ENCODE results near the gene SYNJ1. TPM values are rescaled to one million over a fixed set of nuclear protein-coding genes. Genes with fewer than 3 reads are reported as not detected.

Gene SYNJ1
- total and polyA plus RNA-seq, 2 of the 13 experiments (the other 11 are each of a cell fraction or from before 2014, with no cell fraction given), result 2.0 to 2.7 TPM

DNA sequence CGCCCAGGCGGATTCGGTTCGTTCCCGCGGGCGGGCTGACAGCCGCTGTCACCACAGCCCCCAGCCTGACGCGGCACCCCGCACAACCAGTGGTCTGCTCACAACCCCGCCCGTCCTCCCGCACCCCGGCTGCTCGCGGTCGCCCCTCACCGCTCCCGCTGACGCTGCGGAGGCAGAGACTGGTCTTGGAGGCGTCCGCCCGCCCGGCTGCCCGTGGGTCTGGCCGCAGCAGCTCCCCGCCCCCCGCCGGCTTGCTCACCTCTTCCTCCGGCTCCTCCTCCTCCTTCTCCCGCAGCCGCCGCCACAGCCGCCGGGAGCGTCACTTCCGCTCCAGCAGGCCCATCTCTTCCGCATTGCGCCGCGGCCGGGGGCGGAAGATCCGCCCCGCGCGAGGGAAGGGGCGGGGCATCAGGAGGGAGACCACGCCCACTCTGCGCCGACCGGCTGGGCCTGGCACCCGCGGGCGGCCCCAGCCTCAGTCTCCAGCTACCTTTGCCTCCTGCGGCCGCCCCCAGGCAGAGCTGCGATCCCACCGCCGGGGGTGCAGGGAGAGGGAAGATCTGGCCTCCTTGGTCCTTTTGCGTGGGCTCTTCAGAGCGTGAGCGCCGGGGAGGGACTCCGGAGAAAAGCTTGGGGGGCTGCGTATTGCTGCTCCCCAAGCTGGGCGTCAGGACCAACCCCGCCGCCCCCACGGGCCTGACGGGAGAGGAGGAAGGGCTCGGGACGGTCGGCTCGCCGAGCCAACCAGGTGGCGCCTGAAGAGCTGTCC lies at the start of gene SYNJ1 (continued):
- peak; percentile 84 for TF ChIP-seq SAFB2 (CRISPR knock-in tag; IDR thresholded peaks at IDR 0.05; ENCODE audit: borderline replicate concordance, low read depth)
- TF ChIP-seq ATF2 (CRISPR knock-in tag; IDR thresholded peaks at IDR 0.05), result peak; percentile 66
- TF ChIP-seq ESRRA (CRISPR knock-in tag; IDR thresholded peaks at IDR 0.05; ENCODE audit: low read depth), result 0 out of 2 replicates have a peak, but pooled peaks have one; percentile 27
- peak; percentile 96 for TF ChIP-seq ZNF816 (CRISPR knock-in tag; IDR thresholded peaks at IDR 0.05; ENCODE audit: borderline replicate concordance)
- TF ChIP-seq, protein P1, sequence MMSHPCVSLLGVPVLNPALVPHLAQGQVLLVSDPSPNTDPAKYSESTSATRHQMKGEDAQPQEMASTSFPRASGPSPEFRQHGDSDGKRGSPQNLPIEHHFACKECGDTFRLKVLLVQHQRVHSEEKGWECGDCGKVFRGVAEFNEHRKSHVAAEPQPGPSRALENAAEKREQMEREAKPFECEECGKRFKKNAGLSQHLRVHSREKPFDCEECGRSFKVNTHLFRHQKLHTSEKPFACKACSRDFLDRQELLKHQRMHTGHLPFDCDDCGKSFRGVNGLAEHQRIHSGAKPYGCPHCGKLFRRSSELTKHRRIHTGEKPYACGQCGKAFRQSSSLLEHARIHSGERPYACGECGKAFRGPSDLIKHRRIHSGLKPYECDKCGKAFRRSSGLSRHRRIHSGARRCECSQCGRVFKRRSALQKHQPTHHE (CRISPR knock-in tag; IDR thresholded peaks at IDR 0.05; ENCODE audit: borderline replicate concordance), result 0 out of 2 replicates have a peak, but pooled peaks have one; percentile 65
- TF ChIP-seq TAF15 (IDR thresholded peaks at IDR 0.05; ENCODE audit: low read depth, low read length, poor library complexity, severe bottlenecking), result peak; percentile 42
- TF ChIP-seq PAWR (CRISPR knock-in tag; IDR thresholded peaks at IDR 0.05; ENCODE audit: borderline replicate concordance), result no peak
- peak; percentile 89 for TF ChIP-seq ZSCAN9 (CRISPR knock-in tag; IDR thresholded peaks at IDR 0.05; ENCODE audit: borderline replicate concordance)
- TF ChIP-seq BCL3 (CRISPR knock-in tag; IDR thresholded peaks at IDR 0.05), result peak; percentile 80
- peak; percentile 95 for TF ChIP-seq ZNF850 (CRISPR knock-in tag; conservative IDR thresholded peaks at IDR 0.05)
- TF ChIP-seq MAFG (CRISPR knock-in tag; IDR thresholded peaks at IDR 0.05), result no peak
- TF ChIP-seq ZNF790 (CRISPR knock-in tag; IDR thresholded peaks at IDR 0.05; ENCODE audit: borderline replicate concordance), result peak; percentile 90
- no peak; the same call in 1 of the 2 replicates for TF ChIP-seq TEAD2 (CRISPR knock-in tag; IDR thresholded peaks at IDR 0.05)
- TF ChIP-seq TAF1 (CRISPR knock-in tag; IDR thresholded peaks at IDR 0.05), result peak; percentile 89
- TF ChIP-seq THAP8 (CRISPR knock-in tag; IDR thresholded peaks at IDR 0.05; ENCODE audit: borderline replicate concordance), result no peak
- peak; percentile 77; the same call in 1 of the 2 replicates for TF ChIP-seq ZNF44 (CRISPR knock-in tag; IDR thresholded peaks at IDR 0.05)
- TF ChIP-seq MAFF (IDR thresholded peaks at IDR 0.05; ENCODE audit: low read depth, low read length), result no peak
- TF ChIP-seq ZNF546 (CRISPR knock-in tag; conservative IDR thresholded peaks at IDR 0.05), result peak; percentile 29; the same call in 1 of the 2 replicates
- TF ChIP-seq POLR2AphosphoS5 (IDR thresholded peaks at IDR 0.05; ENCODE audit: low read depth, low read length), result peak; percentile 86
- TF ChIP-seq FOXK2 (IDR thresholded peaks at IDR 0.05), result no peak
- TF ChIP-seq ZNF644 (CRISPR knock-in tag; IDR thresholded peaks at IDR 0.05; ENCODE audit: low read depth), result peak; percentile 47; the same call in 1 of the 2 replicates
- TF ChIP-seq ZNF709 (CRISPR knock-in tag; IDR thresholded peaks at IDR 0.05), result peak; percentile 97
- TF ChIP-seq, protein P2, sequence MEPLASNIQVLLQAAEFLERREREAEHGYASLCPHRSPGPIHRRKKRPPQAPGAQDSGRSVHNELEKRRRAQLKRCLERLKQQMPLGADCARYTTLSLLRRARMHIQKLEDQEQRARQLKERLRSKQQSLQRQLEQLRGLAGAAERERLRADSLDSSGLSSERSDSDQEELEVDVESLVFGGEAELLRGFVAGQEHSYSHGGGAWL (CRISPR knock-in tag; IDR thresholded peaks at IDR 0.05), result peak; percentile 84
- peak; percentile 68; the same call in 1 of the 2 replicates for TF ChIP-seq KLF15 (CRISPR knock-in tag; IDR thresholded peaks at IDR 0.05; ENCODE audit: borderline replicate concordance)
- peak; percentile 45; the same call in 1 of the 2 replicates for TF ChIP-seq ZSCAN22 (CRISPR knock-in tag; IDR thresholded peaks at IDR 0.05)
- TF ChIP-seq ZNF331 (CRISPR knock-in tag; IDR thresholded peaks at IDR 0.05), result peak; percentile 99
